ENCODE data around the gene DCLRE1A. TPM values are rescaled to one million over a fixed set of nuclear protein-coding genes. Genes with fewer than 3 reads are reported as not detected.

DCLRE1A gene
- total and polyA plus RNA-seq, 2 experiments from 2014 or later = 4.2 to 7.7 TPM

GRCh38 chr10:113890769-113891168, 36.9 kb upstream of the DCLRE1A start:
- no peaks in the 10 kb centered on the region for H3K27me3 ChIP-seq
- TF ChIP-seq, protein P1, sequence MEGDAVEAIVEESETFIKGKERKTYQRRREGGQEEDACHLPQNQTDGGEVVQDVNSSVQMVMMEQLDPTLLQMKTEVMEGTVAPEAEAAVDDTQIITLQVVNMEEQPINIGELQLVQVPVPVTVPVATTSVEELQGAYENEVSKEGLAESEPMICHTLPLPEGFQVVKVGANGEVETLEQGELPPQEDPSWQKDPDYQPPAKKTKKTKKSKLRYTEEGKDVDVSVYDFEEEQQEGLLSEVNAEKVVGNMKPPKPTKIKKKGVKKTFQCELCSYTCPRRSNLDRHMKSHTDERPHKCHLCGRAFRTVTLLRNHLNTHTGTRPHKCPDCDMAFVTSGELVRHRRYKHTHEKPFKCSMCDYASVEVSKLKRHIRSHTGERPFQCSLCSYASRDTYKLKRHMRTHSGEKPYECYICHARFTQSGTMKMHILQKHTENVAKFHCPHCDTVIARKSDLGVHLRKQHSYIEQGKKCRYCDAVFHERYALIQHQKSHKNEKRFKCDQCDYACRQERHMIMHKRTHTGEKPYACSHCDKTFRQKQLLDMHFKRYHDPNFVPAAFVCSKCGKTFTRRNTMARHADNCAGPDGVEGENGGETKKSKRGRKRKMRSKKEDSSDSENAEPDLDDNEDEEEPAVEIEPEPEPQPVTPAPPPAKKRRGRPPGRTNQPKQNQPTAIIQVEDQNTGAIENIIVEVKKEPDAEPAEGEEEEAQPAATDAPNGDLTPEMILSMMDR (IDR thresholded peaks at IDR 0.05; ENCODE audit: poor library complexity) = no peak
- no peak for TF ChIP-seq EZH2 (IDR thresholded peaks at IDR 0.05; ENCODE audit: borderline replicate concordance)
- no peak overlapping the region for H3K4me3 ChIP-seq
- WGBS (ENCODE audit: low lambda C conversion rate, missing lambda C conversion rate) = 95% methylated on average over 4 of the region's 4 CpGs
- no peak overlapping the region for H3K4me2 ChIP-seq
- no peaks in the 10 kb centered on the region for H3K9me2 ChIP-seq (replicated peaks; ENCODE audit: insufficient read depth)
- H4K20me1 ChIP-seq (ENCODE audit: insufficient read depth, poor library complexity, severe bottlenecking) = no peaks in the 10 kb centered on the region
- no peak overlapping the region for H2AFZ ChIP-seq
- H3K36me3 ChIP-seq (replicated peaks; ENCODE audit: insufficient read depth, low read depth) = no peaks in the 10 kb centered on the region
- no peaks in the 10 kb centered on the region for H3K4me1 ChIP-seq (ENCODE audit: insufficient read depth)
- H3K79me2 ChIP-seq = no peaks in the 10 kb centered on the region
- no peak for DNase-seq (ENCODE audit: low spot score)
- H3K9me3 ChIP-seq (ENCODE audit: low read depth) = no peaks in the 10 kb centered on the region
- no peak overlapping the region for H3K27ac ChIP-seq

DNA sequence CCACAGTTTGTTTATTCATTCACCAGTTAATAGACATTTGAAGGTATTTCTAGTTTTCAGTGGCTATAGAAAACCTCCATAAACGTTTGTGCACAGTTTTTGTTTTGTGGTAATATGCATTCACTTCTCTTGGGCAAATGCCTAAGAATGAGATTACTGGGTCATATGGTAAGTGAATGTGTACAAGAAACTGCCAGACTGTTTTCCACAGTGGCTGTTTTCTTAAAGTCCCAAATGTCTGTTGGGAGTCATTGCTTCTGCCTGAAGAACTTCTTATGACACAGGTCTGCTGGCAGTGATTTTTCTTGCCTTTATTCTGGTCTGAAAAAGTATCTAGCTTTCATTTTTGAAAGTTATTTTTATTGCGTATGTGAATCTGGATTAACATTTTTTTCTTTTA, 36.0 kb upstream of the DCLRE1A start:
- Histone ChIP-seq H2AFZ (no peak overlapping the region), H4K20me1 (ENCODE audit: insufficient read depth, poor library complexity, severe bottlenecking) (no peaks in the 10 kb centered on the region), H3K27ac (no peak overlapping the region), H3K4me2 (no peak overlapping the region), H3K27me3 (no peaks in the 10 kb centered on the region), H3K79me2 (no peaks in the 10 kb centered on the region), H3K9me3 (ENCODE audit: low read depth) (no peaks in the 10 kb centered on the region), H3K4me1 (ENCODE audit: insufficient read depth) (no peaks in the 10 kb centered on the region), H3K9me2 (replicated peaks; ENCODE audit: insufficient read depth) (no peaks in the 10 kb centered on the region), H3K36me3 (replicated peaks; ENCODE audit: insufficient read depth, low read depth) (peaks cover 2% of the 10 kb centered on the region), H3K4me3 (no peak overlapping the region)
- 79% methylated on average over 2 of the region's 2 CpGs for WGBS (ENCODE audit: low lambda C conversion rate, missing lambda C conversion rate)
- no peak for DNase-seq (ENCODE audit: low spot score)
- TF ChIP-seq, protein P1 (IDR thresholded peaks at IDR 0.05; ENCODE audit: poor library complexity) = no peak
- TF ChIP-seq EZH2 (IDR thresholded peaks at IDR 0.05; ENCODE audit: borderline replicate concordance) = no peak
- TF ChIP-seq EZH2phosphoT487 (IDR thresholded peaks at IDR 0.05; ENCODE audit: low read depth, severe bottlenecking, unreplicated experiment) = no peak

DNA sequence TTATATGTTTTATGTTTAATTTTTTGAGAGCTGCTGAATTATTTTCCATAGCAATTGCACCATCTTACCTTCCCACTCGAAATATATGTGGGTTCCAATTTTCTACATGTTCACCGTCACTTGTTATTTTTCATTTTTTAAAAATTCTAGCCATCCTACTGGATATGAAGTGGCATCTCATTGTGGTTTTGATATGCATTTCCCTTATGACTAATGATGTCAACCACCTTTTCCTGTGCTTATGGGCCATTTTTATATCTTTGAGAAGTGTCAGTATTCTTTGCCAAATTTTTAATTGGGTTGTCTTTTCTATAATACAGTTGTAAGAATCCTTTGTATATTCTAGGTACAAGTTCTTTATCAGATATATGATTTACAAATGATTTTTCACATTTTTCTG, 28.4 kb upstream of the DCLRE1A start:
- Histone ChIP-seq H2AFZ (no peak overlapping the region), H3K9me3 (ENCODE audit: low read depth) (no peaks in the 10 kb centered on the region), H3K27ac (no peak overlapping the region), H3K4me1 (ENCODE audit: insufficient read depth) (no peaks in the 10 kb centered on the region), H3K4me2 (no peak overlapping the region), H3K79me2 (peaks cover 3% of the 10 kb centered on the region), H3K9me2 (replicated peaks; ENCODE audit: insufficient read depth) (no peaks in the 10 kb centered on the region), H3K36me3 (replicated peaks; ENCODE audit: insufficient read depth, low read depth) (peaks cover 2% of the 10 kb centered on the region), H3K4me3 (no peak overlapping the region), H3K27me3 (no peaks in the 10 kb centered on the region), H4K20me1 (ENCODE audit: insufficient read depth, poor library complexity, severe bottlenecking) (no peaks in the 10 kb centered on the region)
- no peak for DNase-seq (ENCODE audit: low spot score)
- 97% methylated on average over 2 of the region's 2 CpGs for WGBS (ENCODE audit: low lambda C conversion rate, missing lambda C conversion rate)
- no peak for TF ChIP-seq EZH2phosphoT487 (IDR thresholded peaks at IDR 0.05; ENCODE audit: low read depth, severe bottlenecking, unreplicated experiment)
- TF ChIP-seq, protein P1 (IDR thresholded peaks at IDR 0.05; ENCODE audit: poor library complexity) = no peak
- TF ChIP-seq EZH2 (IDR thresholded peaks at IDR 0.05; ENCODE audit: borderline replicate concordance) = no peak

DNA sequence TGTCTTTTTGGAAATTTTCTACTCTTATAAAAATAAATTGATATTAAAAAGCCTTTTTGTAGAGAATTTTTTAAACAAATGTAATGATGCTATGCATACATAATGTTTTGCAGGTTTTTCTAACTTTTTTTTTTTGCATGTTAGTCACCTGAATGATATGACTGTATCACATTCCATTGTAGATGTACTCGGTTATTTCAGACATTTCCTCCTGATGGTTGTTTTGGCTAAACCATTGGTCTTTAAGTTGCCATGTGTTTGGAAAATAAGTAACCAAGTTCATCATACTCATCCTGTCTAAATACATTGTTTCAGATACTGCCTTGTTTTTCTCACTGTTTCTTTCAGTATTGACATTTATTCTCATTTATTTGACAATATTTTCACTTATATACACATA, 26.4 kb upstream of the DCLRE1A start:
- H3K79me2 ChIP-seq = peaks cover 3% of the 10 kb centered on the region
- no peak for TF ChIP-seq EZH2phosphoT487 (IDR thresholded peaks at IDR 0.05; ENCODE audit: low read depth, severe bottlenecking, unreplicated experiment)
- no peak for TF ChIP-seq EZH2 (IDR thresholded peaks at IDR 0.05; ENCODE audit: borderline replicate concordance)
- TF ChIP-seq, protein P1 (IDR thresholded peaks at IDR 0.05; ENCODE audit: poor library complexity) = no peak
- H2AFZ ChIP-seq = no peak overlapping the region
- no peaks in the 10 kb centered on the region for H3K27me3 ChIP-seq
- H3K36me3 ChIP-seq (replicated peaks; ENCODE audit: insufficient read depth, low read depth) = peaks cover 1% of the 10 kb centered on the region
- H3K9me2 ChIP-seq (replicated peaks; ENCODE audit: insufficient read depth) = no peaks in the 10 kb centered on the region
- no peak overlapping the region for H3K27ac ChIP-seq
- H4K20me1 ChIP-seq (ENCODE audit: insufficient read depth, poor library complexity, severe bottlenecking) = no peaks in the 10 kb centered on the region
- H3K4me3 ChIP-seq = no peak overlapping the region
- H3K4me2 ChIP-seq = no peak overlapping the region
- 92% methylated on average over 1 of the region's 1 CpG for WGBS (ENCODE audit: low lambda C conversion rate, missing lambda C conversion rate)
- DNase-seq (ENCODE audit: low spot score) = no peak
- no peaks in the 10 kb centered on the region for H3K4me1 ChIP-seq (ENCODE audit: insufficient read depth)
- no peaks in the 10 kb centered on the region for H3K9me3 ChIP-seq (ENCODE audit: low read depth)
